OCI-LY1 (cell line): ENCODE results near the gene KRTAP10-12.

Experiments used
- H2AFZ ChIP-seq: fragments of 200-600 bp; sonication (generic), shearing (Covaris generic); 2 replicates; pipeline ENCODE4 v1.6.0; 2014; ENCODE audit warnings: antibody characterized with exemption, mild to moderate bottlenecking, low read length
- H3F3A ChIP-seq: fragments of 200-600 bp; sonication (generic), shearing (Covaris generic); 2 replicates; pipeline ENCODE4 v1.6.0; 2014; ENCODE audit warnings: mild to moderate bottlenecking, antibody characterized with exemption, low read length, moderate library complexity; ENCODE audit not compliant: insufficient read depth
- H3K27ac ChIP-seq: fragments of 200-600 bp; sonication (generic); 2 replicates; pipeline ENCODE4 v1.5.1; 2014; ENCODE audit warnings: low read length, mixed run types, mild to moderate bottlenecking, low read depth; ENCODE audit not compliant: poor library complexity, severe bottlenecking
- H3K27me3 ChIP-seq: fragments of 200-600 bp; sonication (generic); 2 replicates; pipeline ENCODE4 v1.6.0; 2014; ENCODE audit warnings: antibody characterized with exemption, mild to moderate bottlenecking, low read length, moderate library complexity; ENCODE audit not compliant: insufficient read depth
- H3K36me3 ChIP-seq: fragments of 200-600 bp; sonication (generic); 2 replicates; pipeline ENCODE4 v1.6.1; 2014; ENCODE audit warnings: mild to moderate bottlenecking, antibody characterized with exemption, low read length, moderate library complexity, mixed read lengths; ENCODE audit not compliant: insufficient read depth
- H3K4me1 ChIP-seq: fragments of 200-600 bp; sonication (generic); 2 replicates; pipeline ENCODE4 v1.5.1; 2014; ENCODE audit warnings: mild to moderate bottlenecking, low read length, moderate library complexity; ENCODE audit not compliant: insufficient read depth, severe bottlenecking
- H3K4me2 ChIP-seq: fragments of 200-600 bp; sonication (generic), shearing (Covaris generic); 2 replicates; pipeline ENCODE4 v1.6.1; 2014; ENCODE audit warnings: low read length
- H3K4me3 ChIP-seq: fragments of 200-600 bp; sonication (generic); 2 replicates; pipeline ENCODE4 v1.5.1; 2014; ENCODE audit warnings: low read length, low read depth, mild to moderate bottlenecking, mixed read lengths; ENCODE audit not compliant: poor library complexity, severe bottlenecking
- H3K79me2 ChIP-seq: fragments of 200-600 bp; shearing (Covaris generic); 2 replicates; pipeline ENCODE4 v1.6.1; 2016; ENCODE audit warnings: mixed run types, low read length, mixed read lengths; ENCODE audit not compliant: insufficient read depth
- H3K9ac ChIP-seq: fragments of 200-600 bp; sonication (generic), shearing (Covaris generic); 2 replicates; pipeline ENCODE4 v1.6.1; 2014; ENCODE audit warnings: mild to moderate bottlenecking, low read length, mixed read lengths
- H3K9me2 ChIP-seq: fragments of 200-600 bp; sonication (generic), shearing (Covaris generic); 2 replicates; pipeline ENCODE4 v1.6.1; 2014; ENCODE audit warnings: low read depth, mild to moderate bottlenecking, low read length, mixed read lengths
- H3K9me3 ChIP-seq: fragments of 200-600 bp; shearing (Covaris generic); 2 replicates; pipeline ENCODE4 v1.6.1; 2014; ENCODE audit warnings: low read length, mixed read lengths
- H4K20me1 ChIP-seq: fragments of 200-600 bp; sonication (generic), shearing (Covaris generic); 2 replicates; pipeline ENCODE4 v1.6.0; 2016; ENCODE audit warnings: mild to moderate bottlenecking, low read length; ENCODE audit not compliant: insufficient read depth
- EZH2 ChIP-seq: fragments of 200-600 bp; sonication (generic), shearing (Covaris generic); IDR thresholded peaks from 2 replicates; pipeline ENCODE4 v1.8.0; 2017; ENCODE audit warnings: borderline replicate concordance, mixed run types, mild to moderate bottlenecking, antibody characterized with exemption, low read length, moderate library complexity, mixed read lengths
- TF ChIP-seq, protein P1 (sequence below): fragments of 200-600 bp; sonication (generic), shearing (Covaris generic); IDR thresholded peaks from 2 replicates; pipeline ENCODE4 v1.5.1; 2017; ENCODE audit warnings: mild to moderate bottlenecking, antibody characterized with exemption, low read length, moderate library complexity, mixed read lengths

Gene KRTAP10-12

DNA sequence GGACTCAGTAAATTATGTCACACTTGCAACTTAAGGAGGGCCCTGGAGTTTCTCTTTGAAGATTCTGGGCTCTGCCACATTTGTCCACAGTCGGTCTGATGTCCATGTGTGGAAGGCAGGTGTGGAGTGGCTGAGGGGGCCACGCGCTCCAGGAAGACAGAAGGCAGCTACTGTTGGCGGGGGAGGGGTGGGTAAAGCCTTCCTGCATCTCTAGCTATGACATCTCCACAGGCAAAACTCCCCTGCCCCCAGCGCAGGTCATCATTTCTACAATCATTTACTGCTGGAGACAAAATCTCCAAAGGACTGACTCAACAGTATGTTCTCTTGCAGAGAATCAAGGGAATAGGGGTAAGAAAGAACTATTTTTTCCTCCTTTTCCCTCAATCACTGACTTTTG, 25.8 kb downstream of the KRTAP10-12 start:
- H3K79me2 ChIP-seq: no peaks in the 10 kb centered on the region
- no peaks in the 10 kb centered on the region for H3K9me2 ChIP-seq
- H3K27ac ChIP-seq: no peak overlapping the region
- H3K36me3 ChIP-seq: no peaks in the 10 kb centered on the region
- H4K20me1 ChIP-seq: no peaks in the 10 kb centered on the region
- H3K27me3 ChIP-seq: no peaks in the 10 kb centered on the region
- H3K4me2 ChIP-seq: no peak overlapping the region
- TF ChIP-seq EZH2: no peak
- TF ChIP-seq, protein P1, sequence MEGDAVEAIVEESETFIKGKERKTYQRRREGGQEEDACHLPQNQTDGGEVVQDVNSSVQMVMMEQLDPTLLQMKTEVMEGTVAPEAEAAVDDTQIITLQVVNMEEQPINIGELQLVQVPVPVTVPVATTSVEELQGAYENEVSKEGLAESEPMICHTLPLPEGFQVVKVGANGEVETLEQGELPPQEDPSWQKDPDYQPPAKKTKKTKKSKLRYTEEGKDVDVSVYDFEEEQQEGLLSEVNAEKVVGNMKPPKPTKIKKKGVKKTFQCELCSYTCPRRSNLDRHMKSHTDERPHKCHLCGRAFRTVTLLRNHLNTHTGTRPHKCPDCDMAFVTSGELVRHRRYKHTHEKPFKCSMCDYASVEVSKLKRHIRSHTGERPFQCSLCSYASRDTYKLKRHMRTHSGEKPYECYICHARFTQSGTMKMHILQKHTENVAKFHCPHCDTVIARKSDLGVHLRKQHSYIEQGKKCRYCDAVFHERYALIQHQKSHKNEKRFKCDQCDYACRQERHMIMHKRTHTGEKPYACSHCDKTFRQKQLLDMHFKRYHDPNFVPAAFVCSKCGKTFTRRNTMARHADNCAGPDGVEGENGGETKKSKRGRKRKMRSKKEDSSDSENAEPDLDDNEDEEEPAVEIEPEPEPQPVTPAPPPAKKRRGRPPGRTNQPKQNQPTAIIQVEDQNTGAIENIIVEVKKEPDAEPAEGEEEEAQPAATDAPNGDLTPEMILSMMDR: no peak
- H3K9ac ChIP-seq: no peak overlapping the region
- no peaks in the 10 kb centered on the region for H3K9me3 ChIP-seq
- no peak overlapping the region for H2AFZ ChIP-seq
- no peaks in the 10 kb centered on the region for H3K4me1 ChIP-seq
- H3F3A ChIP-seq: no peaks in the 10 kb centered on the region
- no peak overlapping the region for H3K4me3 ChIP-seq

DNA sequence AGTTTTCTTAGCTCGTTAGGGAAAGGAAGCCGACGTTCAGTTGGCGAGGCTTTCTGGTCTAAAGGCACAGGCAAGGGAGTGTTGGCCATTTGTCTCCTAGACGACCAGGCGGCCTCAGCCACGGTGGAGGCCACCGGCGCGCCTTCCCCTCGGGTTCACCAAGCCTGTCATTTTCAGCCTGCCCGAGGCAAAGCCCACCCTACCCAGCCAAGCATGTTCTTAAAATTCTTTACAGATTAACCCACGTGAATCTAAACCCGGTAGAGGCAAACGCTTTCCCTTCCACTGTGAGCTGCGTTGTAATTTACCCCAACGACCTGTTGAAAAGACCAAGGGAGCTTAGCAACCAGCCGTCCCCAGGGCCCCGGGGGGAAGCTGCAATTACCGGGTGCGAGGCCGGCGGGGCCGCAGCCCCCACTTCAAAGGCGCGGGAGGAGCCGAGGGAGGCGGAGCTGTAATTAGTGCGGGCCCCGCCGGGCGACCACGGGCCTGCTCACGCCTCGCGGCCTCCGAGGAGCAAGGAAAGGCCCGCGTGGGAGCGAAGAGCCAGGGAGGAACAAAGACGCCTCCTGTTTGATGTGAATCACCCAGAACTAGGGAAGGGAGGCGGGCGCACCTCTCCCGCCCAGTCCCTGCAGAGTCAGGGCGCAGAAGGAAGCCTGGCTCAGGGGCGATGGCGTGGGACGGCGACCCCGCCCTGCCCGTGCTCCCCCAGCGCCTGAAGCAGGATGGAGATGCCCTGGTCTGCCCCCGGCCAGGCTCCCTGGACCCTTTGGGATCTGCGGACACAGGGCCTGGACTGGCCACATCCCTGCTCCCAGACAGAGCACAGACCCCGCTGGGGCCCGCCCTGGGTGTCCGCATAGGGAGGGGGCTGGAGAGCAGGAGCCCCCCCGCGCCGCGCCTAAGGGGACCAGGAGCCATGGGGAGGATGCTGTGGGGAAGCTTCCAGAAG, 26.5 kb downstream of the KRTAP10-12 start:
- no peaks in the 10 kb centered on the region for H3K79me2 ChIP-seq
- H2AFZ ChIP-seq: no peak overlapping the region
- no peaks in the 10 kb centered on the region for H3F3A ChIP-seq
- no peaks in the 10 kb centered on the region for H3K4me1 ChIP-seq
- H3K27ac ChIP-seq: no peak overlapping the region
- no peaks in the 10 kb centered on the region for H4K20me1 ChIP-seq
- no peaks in the 10 kb centered on the region for H3K36me3 ChIP-seq
- no peak overlapping the region for H3K9ac ChIP-seq
- no peak overlapping the region for H3K4me3 ChIP-seq
- no peak overlapping the region for H3K4me2 ChIP-seq
- no peaks in the 10 kb centered on the region for H3K27me3 ChIP-seq
- H3K9me2 ChIP-seq: no peaks in the 10 kb centered on the region
- TF ChIP-seq EZH2: no peak
- no peaks in the 10 kb centered on the region for H3K9me3 ChIP-seq

DNA sequence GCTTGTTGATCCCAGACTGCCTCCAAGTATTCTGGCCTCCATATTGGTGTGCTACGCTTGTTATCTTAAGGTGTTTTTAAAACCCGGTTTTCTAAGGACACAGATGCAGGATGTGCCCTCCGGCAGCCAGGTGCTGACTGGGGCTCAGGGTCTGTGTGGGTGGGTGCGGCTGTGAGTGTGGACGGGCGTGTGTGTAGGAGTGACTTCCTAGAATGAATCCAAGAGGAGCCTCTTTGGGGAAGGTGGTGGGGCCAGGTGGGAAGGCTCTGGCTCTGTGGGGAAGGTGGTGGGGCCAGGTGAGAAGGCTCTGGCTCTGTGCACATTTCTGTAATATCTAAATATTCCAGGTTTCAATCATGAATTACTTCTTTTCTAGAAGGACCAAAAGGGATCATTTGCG, 27.2 kb downstream of the KRTAP10-12 start:
- Histone ChIP-seq H3F3A (no peaks in the 10 kb centered on the region), H3K9me3 (no peaks in the 10 kb centered on the region), H4K20me1 (no peaks in the 10 kb centered on the region), H3K4me3 (no peak overlapping the region), H2AFZ (no peak overlapping the region), H3K4me1 (no peaks in the 10 kb centered on the region), H3K27me3 (no peaks in the 10 kb centered on the region), H3K36me3 (no peaks in the 10 kb centered on the region), H3K4me2 (no peak overlapping the region), H3K9ac (no peak overlapping the region), H3K9me2 (no peaks in the 10 kb centered on the region), H3K27ac (no peak overlapping the region), H3K79me2 (no peaks in the 10 kb centered on the region)
- TF ChIP-seq, protein P1: no peak
- TF ChIP-seq EZH2: no peak

DNA sequence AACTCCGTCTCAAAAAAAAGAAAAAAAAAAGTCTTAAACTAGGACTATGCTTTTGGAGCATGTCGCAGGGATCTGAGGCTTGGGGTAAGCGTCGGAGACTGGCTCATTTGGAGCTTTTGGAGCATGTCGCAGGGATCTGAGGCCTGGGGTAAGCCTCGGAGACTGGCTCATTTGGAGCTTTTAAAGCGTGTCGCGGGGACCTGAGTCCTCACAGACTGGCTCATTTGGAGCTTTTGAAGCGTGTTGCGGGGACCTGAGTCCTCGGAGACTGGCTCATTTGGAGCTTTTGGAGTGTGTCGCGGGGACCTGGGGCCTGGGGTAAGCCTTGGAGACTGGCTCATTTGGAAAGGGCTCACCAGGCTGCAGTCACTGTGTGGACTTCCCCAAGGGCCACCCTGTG, 28.0 kb downstream of the KRTAP10-12 start:
- Histone ChIP-seq H3K4me3 (no peak overlapping the region), H3K79me2 (no peaks in the 10 kb centered on the region), H3K27me3 (no peaks in the 10 kb centered on the region), H3K36me3 (no peaks in the 10 kb centered on the region), H2AFZ (no peak overlapping the region), H3K27ac (no peak overlapping the region), H3F3A (no peaks in the 10 kb centered on the region), H3K4me1 (no peaks in the 10 kb centered on the region), H3K4me2 (no peak overlapping the region), H3K9ac (no peak overlapping the region), H3K9me2 (no peaks in the 10 kb centered on the region), H4K20me1 (no peaks in the 10 kb centered on the region), H3K9me3 (no peaks in the 10 kb centered on the region)
- TF ChIP-seq, protein P1: no peak
- TF ChIP-seq EZH2: no peak
